Activated CD4-positive, alpha-beta T cell treated with anti-CD3 and anti-CD28 coated beads for 36 hours (primary cell): Measurements from ENCODE around the gene CHD1. TPM values are rescaled to one million over a fixed set of nuclear protein-coding genes. Genes with fewer than 3 reads are reported as not detected.

Source experiments
- ATAC-seq: fragments of 200-7000 bp; cut with Tn5 transposase; one replicate; pipeline ENCODE4 v1.10.0; 2021; ENCODE audit warnings: mild to moderate bottlenecking, moderate library complexity
- CTCF ChIA-PET: fragments of 350-600 bp; sonication (Branson Sonifier 250); formaldehyde crosslinking; loops from one replicate; lab custom pipeline; 2021; ENCODE audit warnings: antibody characterized with exemption; lab: Charles Lee
- POLR2A ChIA-PET: fragments of 350-600 bp; sonication (Branson Sonifier 250); formaldehyde crosslinking; loops from one replicate; lab custom pipeline; 2021; ENCODE audit warnings: antibody characterized with exemption, inconsistent platforms; lab: Charles Lee
- DNase-seq: peaks from one replicate; pipeline ENCODE4 v3.0.0-alpha.2; 2020
- H3K27ac Mint-ChIP-seq: one replicate; pipeline ENCODE4 v1.8.0; 2021; ENCODE audit warnings: mixed read lengths
- H3K27me3 Mint-ChIP-seq: one replicate; pipeline ENCODE4 v1.8.0; 2021; ENCODE audit warnings: mixed read lengths
- H3K36me3 Mint-ChIP-seq: one replicate; pipeline ENCODE4 v1.8.0; 2021; ENCODE audit warnings: low read depth, mixed read lengths
- H3K4me1 Mint-ChIP-seq: one replicate; pipeline ENCODE4 v1.8.0; 2021; ENCODE audit warnings: mixed read lengths
- H3K4me3 Mint-ChIP-seq: one replicate; pipeline ENCODE4 v1.8.0; 2021; ENCODE audit warnings: mild to moderate bottlenecking, moderate library complexity, mixed read lengths
- H3K9me3 Mint-ChIP-seq: one replicate; pipeline ENCODE4 v1.8.0; 2021; ENCODE audit warnings: low read depth, mixed read lengths
- intact Hi-C, 2 experiments: fragments of 100-400 bp; cut with DNase I in 1 of 2; cut with micrococcal nuclease in 1 of 2; formaldehyde crosslinking; loops; one replicate each; pipeline versions ENCODE4 v1.14.2 to v1.15.1; 2022 to 2024; cut with DNase I, micrococcal nuclease
- total RNA-seq, 2 experiments: library from RNA; stranded (reverse); gene quantifications; one replicate each; pipeline ENCODE4 v1.2.3, GENCODE V29; 2021

Gene CHD1
- total RNA-seq, 2 experiments from 2014 or later: 50.8 to 75.5 TPM

GRCh38 chr5:98840946-98841345, 87.9 kb downstream of the CHD1 start:
- Mint-ChIP-seq H3K36me3 (no peaks in the 10 kb centered on the region), H3K27ac (no peak overlapping the region), H3K27me3 (no peaks in the 10 kb centered on the region), H3K4me1 (peaks cover 3% of the 10 kb centered on the region), H3K9me3 (peaks cover 4% of the 10 kb centered on the region), H3K4me3 (no peak overlapping the region)
- ATAC-seq: no peak
- ChIA-PET POLR2A (no interaction called here), CTCF (interaction anchor here (0.6 to 2.1 kb wide), 8 partner anchors 11 to 1636 kb away, joined by 3 to 8 read pairs (median 4); no protein-coding TSS in a partner anchor)
- no peak for DNase-seq
- intact Hi-C loops: no loop called here

DNA sequence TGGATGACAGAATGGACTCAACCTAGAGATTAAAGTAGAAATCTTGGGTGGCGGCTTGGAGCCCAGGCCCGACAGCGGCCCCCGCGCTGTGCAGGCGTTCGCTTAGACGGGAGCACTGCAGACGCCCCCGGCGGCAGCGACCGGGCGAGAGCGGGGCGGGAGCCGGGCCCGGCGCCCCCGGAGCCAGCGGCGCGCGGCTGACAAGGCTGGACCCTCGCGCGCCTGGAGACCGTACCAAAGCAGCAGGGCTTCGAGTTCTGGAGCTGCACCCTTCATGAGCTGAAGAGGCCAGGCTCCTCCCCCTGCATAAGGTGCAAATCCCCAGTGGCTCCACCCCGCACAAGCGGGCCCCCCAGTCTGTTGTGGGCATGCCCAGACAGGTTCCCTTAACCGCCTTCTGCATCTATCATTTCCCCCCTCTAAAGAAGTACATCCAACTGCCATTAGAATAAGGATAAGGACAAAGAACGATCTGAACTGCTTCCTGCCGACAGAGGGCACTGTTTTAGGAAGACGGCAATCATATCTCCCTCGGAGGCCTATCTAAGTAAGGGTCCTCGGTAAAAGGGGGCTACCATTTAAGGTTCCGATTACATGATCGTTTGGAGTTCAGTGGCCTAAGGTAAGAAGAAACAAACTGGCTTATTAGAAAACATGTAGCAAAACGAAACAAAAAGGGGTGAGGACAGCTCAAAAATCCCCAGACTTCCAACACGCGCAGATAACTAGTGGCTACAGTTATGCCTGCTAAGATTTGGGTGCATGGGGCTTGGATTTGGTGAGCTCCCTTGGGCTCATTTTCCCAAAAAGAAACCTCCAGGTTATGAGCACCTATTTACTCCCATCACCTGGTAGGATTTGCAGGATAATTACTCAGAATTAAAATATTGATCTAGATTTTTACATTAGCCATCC, 89.1 kb downstream of the CHD1 start:
- ChIA-PET CTCF (interaction anchor here (0.6 to 2.1 kb wide), 13 partner anchors 9 to 311 kb away, joined by 3 to 11 read pairs (median 4); no protein-coding TSS in a partner anchor), POLR2A (interaction anchor here (0.6 kb wide), 2 partner anchors 45 to 1533 kb away, joined by 3 to 4 read pairs; no protein-coding TSS in a partner anchor)
- intact Hi-C loops: loop anchor here in 1 of 2 experiments (5.0 kb wide), 1 partner anchor 223 kb away; no protein-coding TSS in a partner anchor
- no peaks in the 10 kb centered on the region for H3K36me3 Mint-ChIP-seq
- H3K27ac Mint-ChIP-seq: no peak overlapping the region
- H3K4me3 Mint-ChIP-seq: peak overlapping the region; percentile 5
- DNase-seq: peak; percentile 43
- peak; percentile 68 for ATAC-seq
- peaks cover 3% of the 10 kb centered on the region for H3K4me1 Mint-ChIP-seq
- H3K27me3 Mint-ChIP-seq: no peaks in the 10 kb centered on the region
- peaks cover 4% of the 10 kb centered on the region for H3K9me3 Mint-ChIP-seq

DNA sequence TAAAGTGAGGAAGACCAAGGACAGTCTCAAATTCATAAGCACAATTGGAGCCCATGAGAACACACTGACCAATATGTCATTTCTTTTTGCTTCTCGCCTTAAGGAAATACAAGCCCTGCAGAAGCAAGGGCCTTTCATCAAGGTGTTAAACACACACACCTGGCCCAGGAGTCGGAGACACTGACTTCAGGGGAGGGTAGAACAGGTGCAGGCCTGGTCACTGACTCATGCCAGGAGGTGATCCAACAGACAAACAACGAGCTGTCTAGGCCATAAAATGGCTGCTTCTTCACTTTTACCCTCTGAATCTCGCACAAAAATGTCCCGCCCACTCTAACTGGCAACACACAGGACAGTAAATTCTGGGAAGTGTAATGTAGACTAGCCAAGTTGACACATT, 92.6 kb downstream of the CHD1 start:
- CTCF ChIA-PET: no interaction called here
- no peaks in the 10 kb centered on the region for H3K27me3 Mint-ChIP-seq
- H3K27ac Mint-ChIP-seq: no peak overlapping the region
- POLR2A ChIA-PET: no interaction called here
- no peaks in the 10 kb centered on the region for H3K36me3 Mint-ChIP-seq
- peaks cover 3% of the 10 kb centered on the region for H3K4me1 Mint-ChIP-seq
- ATAC-seq (no peak), DNase-seq (no peak)
- no peaks in the 10 kb centered on the region for H3K9me3 Mint-ChIP-seq
- intact Hi-C loops: loop anchor here in 1 of 2 experiments (5.0 kb wide), 1 partner anchor 226 kb away; no protein-coding TSS in a partner anchor
- no peak overlapping the region for H3K4me3 Mint-ChIP-seq

DNA sequence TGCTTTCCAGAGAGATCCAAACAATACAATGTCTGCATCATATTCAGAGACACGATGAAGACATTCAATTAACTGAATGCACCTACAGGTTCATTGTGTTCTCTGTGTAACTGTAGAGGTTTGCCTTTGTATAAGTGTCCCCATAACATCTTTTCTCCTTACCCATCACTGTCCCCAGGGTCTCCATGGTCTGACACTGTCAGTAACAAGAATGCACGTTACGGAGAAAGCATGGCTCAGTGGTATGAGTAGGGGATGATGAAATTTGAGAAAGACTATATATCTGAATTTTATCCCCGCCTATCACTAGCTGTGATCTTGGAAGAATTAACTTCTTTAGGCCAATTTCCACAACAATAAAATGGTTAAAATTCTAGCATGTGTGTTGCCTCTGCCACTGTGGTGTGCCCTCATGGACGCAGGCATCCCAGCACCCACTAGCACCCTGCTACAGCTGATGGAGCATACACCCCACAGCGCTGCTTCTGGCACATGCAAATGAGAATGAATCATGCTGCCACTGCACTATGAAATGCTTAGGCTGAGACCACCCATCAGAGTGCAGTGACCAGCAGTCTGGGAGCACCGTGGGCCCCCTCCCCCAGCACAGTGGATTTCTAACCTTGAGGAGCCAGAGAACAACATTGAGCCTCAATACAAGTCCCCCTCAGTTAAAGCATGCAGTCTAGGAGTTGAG, 101.1 kb downstream of the CHD1 start:
- ATAC-seq (no peak), DNase-seq (no peak)
- ChIA-PET CTCF (no interaction called here), POLR2A (no interaction called here)
- H3K9me3 Mint-ChIP-seq: no peaks in the 10 kb centered on the region
- H3K4me1 Mint-ChIP-seq: no peaks in the 10 kb centered on the region
- H3K27me3 Mint-ChIP-seq: no peaks in the 10 kb centered on the region
- intact Hi-C loops: loop anchor here in 1 of 2 experiments (2.0 to 10.0 kb wide), 2 partner anchors 59 to 1593 kb away; no protein-coding TSS in a partner anchor
- no peaks in the 10 kb centered on the region for H3K36me3 Mint-ChIP-seq
- no peak overlapping the region for H3K27ac Mint-ChIP-seq
- no peak overlapping the region for H3K4me3 Mint-ChIP-seq

- H3K4me3 Mint-ChIP-seq: no peak overlapping the region
- intact Hi-C loops: loop anchor here in 1 of 2 experiments (2.0 to 10.0 kb wide), 2 partner anchors 58 to 1592 kb away; no protein-coding TSS in a partner anchor
- ChIA-PET CTCF (no interaction called here), POLR2A (no interaction called here)
- no peaks in the 10 kb centered on the region for H3K9me3 Mint-ChIP-seq
- H3K27me3 Mint-ChIP-seq: no peaks in the 10 kb centered on the region
- DNase-seq: no peak
- no peak for ATAC-seq
- no peak overlapping the region for H3K27ac Mint-ChIP-seq
- H3K36me3 Mint-ChIP-seq: no peaks in the 10 kb centered on the region
- no peaks in the 10 kb centered on the region for H3K4me1 Mint-ChIP-seq
These were observed 101.6 kb downstream of the CHD1 start for GRCh38 chr5:98827161-98827560.

GRCh38 chr5:98825582-98826375, 103.0 kb downstream of the CHD1 start:
- ChIA-PET POLR2A (no interaction called here), CTCF (interaction anchor here (0.6 to 1.1 kb wide), 2 partner anchors 14 to 390 kb away, joined by 3 read pairs; no protein-coding TSS in a partner anchor)
- intact Hi-C loops: loop anchor here in 1 of 2 experiments (2.0 to 10.0 kb wide), 2 partner anchors 57 to 1591 kb away; no protein-coding TSS in a partner anchor
- Mint-ChIP-seq H3K4me1 (no peaks in the 10 kb centered on the region), H3K27ac (no peak overlapping the region), H3K27me3 (no peaks in the 10 kb centered on the region), H3K36me3 (peaks cover 3% of the 10 kb centered on the region), H3K4me3 (no peak overlapping the region), H3K9me3 (peaks cover 7% of the 10 kb centered on the region)
- ATAC-seq (no peak), DNase-seq (no peak)

- POLR2A ChIA-PET: no interaction called here
- DNase-seq (no peak), ATAC-seq (no peak)
- Mint-ChIP-seq H3K4me3 (no peak overlapping the region), H3K27me3 (no peaks in the 10 kb centered on the region), H3K27ac (no peak overlapping the region), H3K9me3 (peaks cover 11% of the 10 kb centered on the region), H3K4me1 (peaks cover 5% of the 10 kb centered on the region), H3K36me3 (peaks cover 5% of the 10 kb centered on the region)
- CTCF ChIA-PET: interaction anchor here (0.7 to 1.3 kb wide), 4 partner anchors 46 to 285 kb away, joined by 3 to 4 read pairs (median 3); no protein-coding TSS in a partner anchor
- intact Hi-C loops: no loop called here
These were observed 112.1 kb downstream of the CHD1 start for GRCh38 chr5:98816582-98817222.

GRCh38 chr5:98813755-98814154, 115.1 kb downstream of the CHD1 start:
- H3K36me3 Mint-ChIP-seq: peaks cover 2% of the 10 kb centered on the region
- no peak overlapping the region for H3K4me3 Mint-ChIP-seq
- H3K9me3 Mint-ChIP-seq: no peaks in the 10 kb centered on the region
- ChIA-PET CTCF (no interaction called here), POLR2A (no interaction called here)
- no peak overlapping the region for H3K27ac Mint-ChIP-seq
- DNase-seq (no peak), ATAC-seq (peak; percentile 91)
- H3K27me3 Mint-ChIP-seq: no peaks in the 10 kb centered on the region
- H3K4me1 Mint-ChIP-seq: peaks cover 5% of the 10 kb centered on the region
- intact Hi-C loops: no loop called here

- ATAC-seq (no peak), DNase-seq (no peak)
- CTCF ChIA-PET: no interaction called here
- H3K9me3 Mint-ChIP-seq: peaks cover 13% of the 10 kb centered on the region
- no peak overlapping the region for H3K4me3 Mint-ChIP-seq
- intact Hi-C loops: no loop called here
- H3K4me1 Mint-ChIP-seq: peaks cover 5% of the 10 kb centered on the region
- no peaks in the 10 kb centered on the region for H3K27me3 Mint-ChIP-seq
- no peak overlapping the region for H3K27ac Mint-ChIP-seq
- H3K36me3 Mint-ChIP-seq: peaks cover 12% of the 10 kb centered on the region
- POLR2A ChIA-PET: no interaction called here
These were observed 118.6 kb downstream of the CHD1 start for GRCh38 chr5:98810206-98810605.

- ATAC-seq: no peak
- ChIA-PET CTCF (no interaction called here), POLR2A (no interaction called here)
- no peak for DNase-seq
- no peak overlapping the region for H3K27ac Mint-ChIP-seq
- peaks cover 16% of the 10 kb centered on the region for H3K9me3 Mint-ChIP-seq
- H3K4me3 Mint-ChIP-seq: no peak overlapping the region
- no peaks in the 10 kb centered on the region for H3K4me1 Mint-ChIP-seq
- intact Hi-C loops: no loop called here
- no peaks in the 10 kb centered on the region for H3K27me3 Mint-ChIP-seq
- H3K36me3 Mint-ChIP-seq: peaks cover 14% of the 10 kb centered on the region
These were observed 121.0 kb downstream of the CHD1 start for GRCh38 chr5:98807806-98808205.
